Hematopoietic multipotent progenitor cell (in vitro differentiated cells): ENCODE measurements around the gene ERGIC3. TPM values are rescaled to one million over a fixed set of nuclear protein-coding genes. Genes with fewer than 3 reads are reported as not detected.

Experiments
- DNase-seq, 3 donors: peaks; one replicate each; pipeline ENCODE4 v3.0.0-alpha.2; 2011 to 2015; ENCODE audit warnings: low read depth in 2 of 3, low spot score in 2 of 3
- total RNA-seq: library from RNA; depleted of rRNA; stranded (reverse); fragments of >200 nt; gene quantifications from one replicate; pipeline ENCODE4 v1.2.3, GENCODE V29; 2012

The ERGIC3 gene
- 650 TPM for total RNA-seq

DNA sequence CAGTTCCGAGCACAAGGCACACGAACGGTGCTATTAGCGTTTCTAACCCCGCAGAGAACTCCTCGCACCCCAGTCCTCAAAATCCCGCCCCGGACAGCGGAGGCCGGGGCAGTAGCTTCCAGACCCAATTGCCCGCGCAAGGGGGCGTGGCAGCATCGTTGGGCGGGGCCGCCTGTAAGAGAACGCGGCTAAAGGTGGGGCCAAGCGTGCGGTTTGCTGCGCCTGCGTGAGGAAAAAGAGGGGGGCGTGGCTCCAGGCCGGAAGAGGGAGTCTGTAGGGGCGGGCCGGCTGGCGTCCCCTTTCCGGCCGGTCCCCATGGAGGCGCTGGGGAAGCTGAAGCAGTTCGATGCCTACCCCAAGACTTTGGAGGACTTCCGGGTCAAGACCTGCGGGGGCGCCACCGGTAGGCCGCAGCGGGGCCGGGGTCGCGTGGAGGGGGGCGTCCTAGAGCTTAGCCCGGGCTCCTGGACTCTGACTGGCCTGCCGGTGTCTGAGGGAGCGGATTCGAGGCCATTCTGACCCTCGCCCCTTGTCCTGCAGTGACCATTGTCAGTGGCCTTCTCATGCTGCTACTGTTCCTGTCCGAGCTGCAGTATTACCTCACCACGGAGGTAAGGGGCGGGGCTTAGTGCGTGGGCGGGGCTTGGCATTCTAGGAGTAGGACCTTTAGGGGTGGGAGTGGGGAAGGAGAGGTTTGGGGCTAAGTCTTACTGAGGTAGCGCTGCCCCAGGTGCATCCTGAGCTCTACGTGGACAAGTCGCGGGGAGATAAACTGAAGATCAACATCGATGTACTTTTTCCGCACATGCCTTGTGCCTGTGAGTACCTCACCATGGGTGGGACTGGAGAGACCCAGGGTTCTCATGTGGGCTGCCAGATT is at the start of gene ERGIC3:
ERGIC3 (plus strand) TSS at position 296 of the 880 bp plus-strand sequence; CDS start at position 316, 20 bp downstream.
- DNase-seq: peak; percentile 86 to 98 (median 95)

GRCh38 chr20:35492352-35492751 is 49.5 kb upstream of the ERGIC3 start:
- no peak for DNase-seq

DNA sequence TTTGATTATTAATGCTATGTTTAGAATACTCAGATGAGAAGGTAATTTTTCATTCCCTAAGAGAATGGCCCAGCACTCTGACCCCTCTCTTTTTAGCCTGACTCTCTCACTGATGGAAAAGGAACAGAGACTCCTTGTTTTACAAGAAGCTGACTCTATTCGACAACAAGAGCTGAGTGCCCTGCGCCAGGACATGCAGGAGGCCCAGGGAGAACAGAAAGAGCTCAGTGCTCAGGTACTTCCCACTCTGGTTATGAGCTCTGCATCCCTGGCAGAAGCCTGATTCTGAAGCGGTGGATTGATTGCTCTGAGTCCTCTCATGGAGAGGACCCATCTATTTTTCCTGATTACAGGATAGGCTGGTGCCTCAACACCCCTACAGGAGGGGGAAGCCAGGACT is 45.4 kb upstream of the ERGIC3 start:
- DNase-seq: no peak

- DNase-seq: no peak
These were observed 44.6 kb upstream of the ERGIC3 start for GRCh38 chr20:35497320-35497719.

- DNase-seq: no peak
These were observed 44.1 kb upstream of the ERGIC3 start for GRCh38 chr20:35497780-35498189.

GRCh38 chr20:35499271-35499670 is 42.6 kb upstream of the ERGIC3 start:
- DNase-seq: no peak

DNA sequence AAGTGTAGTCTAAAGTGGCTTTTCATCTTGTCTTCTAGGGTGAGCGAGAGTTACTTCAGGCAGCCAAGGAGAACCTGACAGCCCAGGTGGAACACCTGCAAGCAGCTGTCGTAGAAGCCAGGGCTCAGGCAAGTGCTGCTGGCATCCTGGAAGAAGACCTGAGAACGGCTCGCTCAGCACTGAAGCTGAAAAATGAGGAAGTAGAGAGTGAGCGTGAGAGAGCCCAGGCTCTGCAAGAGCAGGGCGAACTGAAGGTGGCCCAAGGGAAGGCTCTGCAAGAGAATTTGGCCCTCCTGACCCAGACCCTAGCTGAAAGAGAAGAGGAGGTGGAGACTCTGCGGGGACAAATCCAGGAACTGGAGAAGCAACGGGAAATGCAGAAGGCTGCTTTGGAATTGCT is 39.5 kb upstream of the ERGIC3 start:
- DNase-seq: peak in 2 of 3 donors; percentile 33 to 49

- no peak for DNase-seq
These were observed 38.6 kb upstream of the ERGIC3 start for GRCh38 chr20:35503281-35503680.

- DNase-seq: no peak
These were observed 37.9 kb upstream of the ERGIC3 start for GRCh38 chr20:35503841-35504561.

DNA sequence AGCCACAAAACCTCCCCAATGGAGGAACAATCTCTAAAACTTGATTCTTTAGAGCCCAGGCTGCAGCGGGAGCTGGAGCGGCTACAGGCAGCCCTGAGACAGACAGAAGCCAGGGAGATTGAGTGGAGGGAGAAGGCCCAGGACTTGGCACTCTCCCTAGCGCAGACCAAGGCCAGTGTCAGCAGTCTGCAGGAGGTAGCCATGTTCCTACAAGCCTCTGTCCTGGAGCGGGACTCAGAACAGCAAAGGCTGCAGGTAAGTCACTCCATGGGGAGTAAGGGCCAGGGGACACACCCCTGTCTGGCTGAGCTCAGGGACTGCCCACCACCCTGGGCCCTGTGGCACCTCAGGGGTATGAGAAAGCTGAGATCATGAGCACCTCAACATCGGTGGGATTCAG is 37.1 kb upstream of the ERGIC3 start:
- no peak for DNase-seq

DNA sequence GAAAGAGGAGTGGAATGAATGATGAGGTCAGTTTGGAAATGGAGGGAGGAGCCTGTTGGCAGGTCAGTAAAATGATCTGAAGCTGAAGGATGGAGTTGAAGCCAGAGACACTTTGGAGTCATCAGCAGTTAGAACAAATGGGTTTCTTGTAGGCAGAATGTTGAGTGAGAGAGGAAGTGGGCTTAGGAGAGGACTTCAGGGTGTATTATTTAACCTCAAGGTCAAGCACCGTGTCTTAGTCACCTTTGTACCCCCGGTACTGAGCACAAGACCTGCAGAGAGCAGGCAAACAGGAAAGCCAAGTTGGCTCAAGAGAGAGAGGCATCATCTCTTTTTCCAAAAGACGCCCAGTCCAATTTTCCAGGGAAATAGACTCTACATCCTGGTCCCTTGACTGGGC is 35.7 kb upstream of the ERGIC3 start:
- no peak for DNase-seq

DNA sequence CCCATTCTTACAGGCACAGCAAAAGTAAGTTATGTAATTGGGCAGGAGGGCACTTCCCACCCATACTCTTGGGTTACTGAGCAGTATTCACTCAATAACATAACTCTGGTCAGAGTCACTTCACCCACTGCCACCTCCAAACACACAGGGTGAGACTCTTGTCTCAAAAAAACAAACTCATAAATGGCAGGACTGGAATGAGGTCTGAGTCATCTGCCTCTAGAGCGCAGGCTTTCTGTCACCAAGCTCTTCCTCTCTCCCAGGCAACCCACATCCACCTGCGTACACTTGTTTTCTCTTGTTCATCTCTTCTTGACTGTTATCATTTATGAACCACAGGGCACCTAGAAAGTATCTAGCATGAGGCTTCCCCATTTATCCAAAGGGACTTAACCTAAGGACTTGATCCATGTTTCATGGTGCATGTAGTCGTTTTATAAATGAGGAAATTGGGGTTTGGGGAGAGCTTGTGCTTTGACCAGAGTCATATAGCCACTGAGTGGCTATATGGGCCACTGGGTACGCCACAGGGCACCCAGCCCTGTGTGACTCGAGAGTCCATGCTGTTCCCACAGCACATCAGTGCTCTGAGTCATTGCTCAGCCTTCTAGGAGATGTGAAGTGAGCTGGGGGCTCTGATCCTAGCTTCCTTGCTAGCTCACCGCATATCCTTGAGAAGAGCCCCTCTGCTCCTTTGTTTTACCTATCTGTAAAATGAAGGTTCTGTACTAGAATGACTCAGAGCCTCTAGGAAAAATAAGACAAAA is 34.8 kb upstream of the ERGIC3 start:
- no peak for DNase-seq

DNA sequence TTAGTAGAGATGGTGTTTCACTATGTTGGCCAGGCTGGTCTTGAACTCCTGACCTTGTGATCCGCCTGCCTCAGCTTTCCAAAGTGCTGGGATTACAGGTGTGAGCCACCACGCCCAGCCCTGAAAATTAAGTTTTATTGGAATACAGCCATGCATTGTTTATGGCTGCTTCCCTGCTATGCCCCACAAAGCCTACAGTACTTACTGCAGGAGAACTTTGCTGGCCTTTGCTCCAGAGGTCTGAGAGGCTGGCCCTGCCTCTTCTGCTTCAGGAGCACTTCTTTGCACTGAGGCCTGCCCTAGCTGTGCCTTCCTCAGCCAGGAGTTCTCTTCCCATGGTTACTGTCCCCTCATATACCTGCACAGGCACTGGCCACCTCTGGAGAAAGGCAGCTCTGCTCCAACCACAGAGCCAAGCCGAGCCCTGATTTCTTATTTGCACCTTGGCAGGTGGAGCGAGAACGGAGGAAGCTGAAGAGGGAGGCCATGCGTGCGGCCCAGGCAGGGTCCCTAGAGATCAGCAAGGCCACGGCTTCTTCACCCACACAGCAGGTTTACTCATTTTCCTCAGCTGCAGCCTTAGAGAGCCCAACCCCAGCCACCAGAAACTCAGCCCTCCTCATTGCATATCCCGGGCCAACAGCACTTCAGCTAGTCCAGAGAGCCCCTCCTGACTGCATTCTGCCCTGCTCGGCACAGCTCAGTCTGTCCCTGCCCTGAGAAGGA is 33.2 kb upstream of the ERGIC3 start:
- DNase-seq: no peak

GRCh38 chr20:35510951-35511735 is 30.7 kb upstream of the ERGIC3 start:
- DNase-seq: no peak

DNA sequence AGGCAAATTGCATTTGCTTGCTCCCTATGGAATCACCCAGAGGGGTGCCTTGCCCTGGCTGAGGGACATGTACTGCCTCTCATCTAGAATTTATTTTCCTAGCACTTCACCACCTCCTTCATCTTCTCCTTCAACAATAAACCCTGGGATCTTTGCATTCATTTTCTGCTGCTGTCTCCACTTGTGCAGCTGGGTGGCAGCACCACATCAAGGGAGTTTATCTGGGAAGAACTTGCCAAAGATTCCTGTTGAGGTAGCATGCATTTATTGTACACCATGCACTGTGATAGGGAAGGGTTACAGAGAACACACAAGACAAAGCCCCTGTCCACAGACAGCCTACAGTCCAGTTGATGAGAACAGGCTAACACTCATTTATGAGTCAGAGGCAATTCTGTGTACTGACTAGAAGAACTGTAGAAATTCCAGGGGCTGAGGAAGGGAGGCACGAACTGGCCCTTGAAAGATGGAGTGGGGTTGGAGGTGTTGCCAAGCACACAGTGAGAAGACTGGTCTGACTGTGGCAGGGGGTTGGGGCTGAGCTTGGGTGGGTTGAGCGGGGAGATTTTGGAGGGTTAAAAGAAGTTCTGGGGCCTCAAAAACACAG is 30.0 kb upstream of the ERGIC3 start:
- peak in 1 of 3 donors; percentile 16 for DNase-seq

DNA sequence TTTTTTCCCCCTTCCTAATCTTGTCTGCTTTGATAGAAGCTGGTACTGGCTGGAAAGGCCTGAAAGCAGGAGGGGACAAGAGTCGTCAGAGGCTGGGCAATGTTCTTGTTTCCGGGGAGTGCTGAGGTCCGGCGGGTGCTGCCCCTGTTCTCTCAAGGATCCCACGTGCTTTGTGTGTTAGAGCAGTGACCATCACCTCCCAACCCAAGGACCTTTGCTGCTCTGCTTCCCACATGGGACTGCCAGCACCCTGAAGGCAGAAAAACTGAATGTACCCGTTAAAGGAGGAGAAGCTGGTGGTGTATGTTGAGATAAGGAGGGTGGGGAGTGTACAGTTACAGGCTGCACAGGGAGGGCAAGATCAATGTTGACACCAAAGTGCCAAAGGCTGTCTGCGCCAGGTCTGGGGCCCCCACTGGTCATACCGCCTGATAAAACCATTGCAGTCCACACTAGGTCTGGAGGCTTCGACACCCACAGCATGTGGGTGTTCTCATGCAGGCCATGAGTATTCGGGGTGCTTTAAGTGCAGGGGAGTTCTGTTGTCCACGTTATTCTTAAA is 27.4 kb upstream of the ERGIC3 start:
- no peak for DNase-seq

DNA sequence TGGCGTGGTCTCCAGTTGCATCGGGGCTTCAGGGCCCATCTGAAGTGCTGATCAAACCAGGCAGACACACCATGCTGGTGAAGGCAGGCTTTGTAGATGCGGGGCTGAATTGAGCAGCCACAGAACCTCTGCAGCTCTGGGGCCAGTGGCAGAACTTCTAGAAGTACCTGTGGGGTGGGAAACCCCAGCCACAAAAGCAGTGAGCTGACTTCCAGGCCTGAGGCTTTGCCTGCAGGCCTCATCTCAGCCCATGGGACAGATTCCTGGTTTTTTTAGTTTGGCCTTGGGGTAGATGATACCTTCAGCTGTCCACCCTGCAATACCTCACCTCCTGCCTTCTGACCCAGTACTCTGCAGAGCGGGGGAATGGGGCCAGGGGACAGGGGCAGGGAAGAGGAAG is 26.5 kb upstream of the ERGIC3 start:
- no peak for DNase-seq

- DNase-seq: no peak
These were observed 25.8 kb upstream of the ERGIC3 start for GRCh38 chr20:35515949-35516645.
